Right lobe of liver (tissue), 4 donors: ENCODE data around the gene ACSL5.

ENCODE experiments used
- CTCF ChIP-seq, 4 donors: fragments of 200-600 bp in 3 of 4; fragments of 450-650 bp in 1 of 4; IDR thresholded peaks; one replicate each; pipeline versions ENCODE4 v1.5.1 to v1.8.0; 2016 to 2022; ENCODE audit warnings: antibody characterized with exemption in 4 of 4, mild to moderate bottlenecking in 2 of 4
- POLR2A ChIP-seq: fragments of 450-650 bp; IDR thresholded peaks from one replicate; pipeline ENCODE4 v1.6.1; 2017; ENCODE audit warnings: antibody characterized with exemption, mild to moderate bottlenecking
- donor health status: DM: no; HTN: no; CAD: no.
- donor health status: DM: no; HTN: no; CAD: no.
- donor health status: DM: no; HTN: yes; CAD: no.

GRCh38 chr10:112384141-112384540 lies 10.2 kb downstream of the ACSL5 start:
- no peak for TF ChIP-seq CTCF (IDR thresholded peaks at IDR 0.05)
- no peak for TF ChIP-seq POLR2A
